CMK (cell line): Measurements from ENCODE around the gene RUBCN.
"Not testable (repeated sequence)": the region's sequence is repeated elsewhere in the genome, so short reads cannot be mapped to it uniquely, and the experiment has no call there.

Source experiments
- DNase-seq: peaks from one replicate; pipeline ENCODE4 v3.0.0-alpha.2; 2010; ENCODE audit warnings: low read depth

Gene RUBCN

GRCh38 chr3:197734667-197735318 is 1.9 kb downstream of the RUBCN start:
- DNase-seq, result no peak

DNA sequence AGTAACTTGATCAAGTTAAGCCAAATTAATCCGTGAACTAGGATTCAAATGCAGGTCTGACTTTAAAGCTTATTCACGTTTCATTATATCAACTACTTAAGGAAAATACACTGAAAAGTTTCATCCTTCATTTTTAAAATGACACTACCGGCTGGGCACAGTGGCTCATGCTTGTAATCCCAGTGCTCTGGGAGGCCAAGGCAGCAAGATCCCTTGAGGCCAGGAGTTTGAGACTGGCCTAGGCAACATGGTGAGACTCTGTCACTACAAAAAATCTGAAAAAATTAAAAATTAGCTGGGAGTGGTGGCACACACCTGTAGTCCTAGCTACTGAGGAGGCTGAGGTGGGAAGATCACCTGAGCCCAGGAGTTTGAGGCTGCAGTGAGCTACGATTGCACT is 3.7 kb downstream of the RUBCN start:
- no peak for DNase-seq

GRCh38 chr3:197731483-197731882 is 5.2 kb downstream of the RUBCN start:
- not testable (repeated sequence) for DNase-seq

- not testable (repeated sequence) for DNase-seq
Measured at GRCh38 chr3:197730770-197731169, 5.9 kb downstream of the RUBCN start.

GRCh38 chr3:197730200-197730599 is 6.5 kb downstream of the RUBCN start:
- no peak for DNase-seq

DNA sequence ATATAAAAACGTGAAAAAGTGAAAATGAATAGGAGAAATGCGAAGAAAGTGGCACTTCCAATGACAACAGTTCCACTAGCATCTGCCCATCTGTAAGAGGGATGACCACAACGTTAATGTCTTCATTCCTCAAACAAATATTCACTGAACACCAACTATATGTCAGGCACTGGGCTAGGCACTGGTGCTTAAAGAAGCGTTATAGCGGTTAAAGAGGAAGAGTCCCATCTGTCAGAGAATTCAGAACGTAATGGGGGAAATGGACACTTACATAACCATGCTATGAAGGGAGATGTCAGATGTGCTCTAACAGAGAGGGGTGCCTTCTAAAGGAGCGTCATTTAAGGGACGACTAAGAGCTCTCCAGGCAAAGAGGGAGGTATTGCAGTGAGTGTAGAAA is 8.2 kb downstream of the RUBCN start:
- no peak for DNase-seq

GRCh38 chr3:197727878-197728277 is 8.8 kb downstream of the RUBCN start:
- DNase-seq, result not testable (repeated sequence)

GRCh38 chr3:197722734-197723133 is 14.0 kb downstream of the RUBCN start:
- DNase-seq, result no peak

GRCh38 chr3:197720694-197721093 is 16.0 kb downstream of the RUBCN start:
- no peak for DNase-seq

- no peak for DNase-seq
Measured at GRCh38 chr3:197718891-197719290, 17.8 kb downstream of the RUBCN start.

- DNase-seq, result no peak
Measured at GRCh38 chr3:197714251-197714650, 22.5 kb downstream of the RUBCN start.

DNA sequence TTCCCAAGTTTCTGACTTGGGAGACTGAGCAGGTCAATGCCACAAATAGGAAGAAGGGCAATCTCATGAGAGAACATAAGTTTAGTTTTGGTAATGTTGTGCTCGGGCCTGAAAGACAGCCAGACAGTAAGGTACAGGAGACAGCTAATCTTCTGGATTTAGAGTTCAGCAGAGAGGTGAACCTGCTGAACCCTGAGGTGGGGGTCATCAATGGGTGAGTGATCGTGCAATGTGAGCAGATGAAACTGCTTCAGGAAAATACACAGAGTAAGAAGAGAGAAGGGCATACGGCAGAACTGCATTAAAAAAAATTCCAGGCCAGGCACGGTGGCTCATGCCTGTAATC is 23.3 kb downstream of the RUBCN start:
- no peak for DNase-seq

DNA sequence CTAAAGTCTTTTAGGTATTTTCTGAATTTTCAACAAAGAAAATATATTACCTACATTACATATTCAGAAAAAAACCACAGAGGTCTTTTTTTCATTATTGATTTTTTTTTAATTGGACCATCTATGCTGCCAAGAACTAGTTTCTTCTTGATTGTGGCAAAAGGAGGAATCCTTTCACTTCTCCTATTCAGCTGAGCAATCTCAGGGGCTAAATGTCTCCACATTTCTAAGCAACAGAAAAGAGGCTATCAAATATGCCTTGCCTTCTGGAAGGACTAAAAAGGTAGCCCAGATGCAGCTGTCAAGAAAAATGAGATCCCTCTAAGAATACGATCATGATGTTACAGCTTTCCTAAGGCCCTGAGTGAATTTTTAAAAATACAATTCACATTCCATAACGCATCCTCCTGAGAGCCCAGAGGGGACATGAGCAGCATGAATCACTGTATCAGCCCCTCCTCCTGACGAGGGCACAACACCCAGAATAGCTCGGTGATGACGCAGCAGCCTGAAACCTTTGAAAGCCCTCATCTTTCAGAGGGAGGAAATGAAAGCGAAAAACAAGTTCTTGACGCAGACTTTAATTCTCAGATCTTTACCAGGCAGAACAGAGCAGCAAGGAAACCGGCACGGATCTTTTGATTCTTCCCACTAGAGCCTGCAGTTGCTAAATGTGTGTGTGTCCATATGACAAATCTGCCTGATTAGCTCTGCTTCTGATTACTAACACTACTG is 24.6 kb downstream of the RUBCN start:
- no peak for DNase-seq

- DNase-seq, result not testable (repeated sequence)
Measured at GRCh38 chr3:197710965-197711364, 25.7 kb downstream of the RUBCN start.

GRCh38 chr3:197709135-197709534 is 27.6 kb downstream of the RUBCN start:
- DNase-seq, result no peak

GRCh38 chr3:197706658-197707057 is 30.0 kb downstream of the RUBCN start:
- no peak for DNase-seq

DNA sequence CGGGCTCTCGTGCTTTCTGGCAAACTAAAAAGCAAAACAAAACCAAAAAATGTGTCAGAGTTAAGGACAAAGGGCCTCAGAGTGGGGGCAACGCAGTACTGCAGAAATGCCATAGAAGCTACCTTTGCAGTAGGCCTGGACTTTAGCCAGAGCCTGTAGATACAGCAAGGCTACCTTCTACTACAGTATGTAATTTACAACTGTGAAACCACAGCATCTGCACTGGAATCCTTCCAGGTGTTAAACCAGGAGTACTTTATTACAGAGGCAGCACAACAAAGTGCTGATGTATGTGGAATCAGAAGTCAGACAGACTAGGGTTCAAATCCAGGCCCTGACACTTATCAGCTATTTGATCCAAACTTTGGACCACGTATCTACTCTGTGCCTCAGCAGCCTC is 34.9 kb downstream of the RUBCN start:
- no peak for DNase-seq

- no peak for DNase-seq
Measured at GRCh38 chr3:197700095-197700494, 36.6 kb downstream of the RUBCN start.

GRCh38 chr3:197697355-197697754 is 39.3 kb downstream of the RUBCN start:
- DNase-seq, result no peak

DNA sequence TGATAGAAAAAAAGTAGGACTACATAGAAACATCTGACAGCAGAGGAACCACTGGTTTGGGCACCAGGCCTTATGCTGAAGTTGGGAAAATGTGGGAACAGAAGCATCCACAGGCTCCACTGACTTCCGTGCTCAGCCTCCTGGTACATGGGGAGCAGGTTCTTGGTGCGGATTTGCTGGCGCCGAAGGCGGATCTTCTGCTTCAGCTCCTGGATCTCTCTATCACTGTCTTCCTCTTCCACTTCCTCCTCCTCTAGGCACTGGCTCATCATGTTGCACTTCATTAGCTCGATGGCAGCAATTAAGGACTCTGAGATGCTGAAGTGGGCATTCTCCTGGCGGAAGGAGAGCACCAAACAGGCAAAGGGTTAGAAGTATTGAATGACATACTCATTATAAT is 42.5 kb downstream of the RUBCN start:
- no peak for DNase-seq

DNA sequence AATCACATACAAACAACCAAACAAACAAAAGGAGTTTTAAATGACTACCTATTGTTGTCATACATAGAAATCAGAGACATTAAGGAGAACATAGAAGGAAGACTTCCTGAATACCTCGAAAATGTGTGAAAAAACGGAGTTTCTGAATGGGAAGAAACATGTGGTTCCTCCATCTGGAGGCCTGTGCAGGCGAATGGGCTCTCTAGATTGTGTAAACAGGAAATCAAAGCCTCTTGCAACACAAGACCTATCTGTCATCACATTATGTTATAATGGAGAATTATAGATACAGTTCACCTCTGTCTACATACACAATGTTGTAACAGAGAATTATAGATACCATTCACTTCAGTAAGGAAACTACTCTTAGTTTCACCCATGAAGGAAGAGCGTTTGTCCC is 44.1 kb downstream of the RUBCN start:
- no peak for DNase-seq

- DNase-seq, result no peak
Measured at GRCh38 chr3:197690754-197691153, 46.0 kb downstream of the RUBCN start.

- DNase-seq, result no peak
Measured at GRCh38 chr3:197687570-197687969, 49.1 kb downstream of the RUBCN start.

DNA sequence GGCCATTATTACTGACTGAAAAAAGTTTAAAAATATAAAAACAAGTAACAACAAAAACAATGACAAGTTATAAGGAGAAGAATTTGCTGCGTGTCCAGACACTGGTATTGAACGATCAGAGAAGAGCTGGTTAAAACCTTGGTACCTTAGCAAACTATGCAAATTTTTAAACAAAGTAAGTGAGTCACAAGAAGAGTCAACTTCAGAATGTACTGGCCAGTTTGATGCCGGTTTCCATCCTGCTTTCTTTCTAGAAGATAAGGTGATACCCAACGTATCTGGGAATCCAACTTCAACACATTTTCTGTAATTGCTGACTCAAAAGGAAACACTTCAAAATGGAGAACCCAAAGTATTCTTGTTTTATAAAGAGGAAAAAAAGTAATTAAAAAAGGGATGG is 49.8 kb downstream of the RUBCN start:
- DNase-seq, result no peak
